ENCODE results near the gene MAK.

DNA sequence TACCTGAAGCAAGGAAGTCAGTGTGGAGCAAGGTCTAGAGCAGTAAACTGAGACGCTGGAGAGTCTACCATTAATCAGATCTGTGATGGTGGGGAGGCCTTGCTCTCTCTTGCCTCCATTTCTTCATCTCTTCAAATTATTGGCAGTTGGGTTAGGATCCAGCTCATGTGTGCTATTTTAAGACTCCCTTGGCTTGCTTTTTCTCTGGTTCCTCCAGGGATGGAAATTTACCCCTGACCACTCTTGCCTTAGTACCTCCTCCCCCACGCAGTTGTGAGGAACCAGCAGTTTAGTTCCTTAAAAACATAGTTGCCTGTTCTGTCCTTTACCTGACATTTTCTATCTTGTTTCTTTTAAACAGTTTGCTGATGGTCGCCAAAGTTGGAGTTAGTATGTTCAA is 108.1 kb downstream of the MAK start:
- TF ChIP-seq, protein P1, sequence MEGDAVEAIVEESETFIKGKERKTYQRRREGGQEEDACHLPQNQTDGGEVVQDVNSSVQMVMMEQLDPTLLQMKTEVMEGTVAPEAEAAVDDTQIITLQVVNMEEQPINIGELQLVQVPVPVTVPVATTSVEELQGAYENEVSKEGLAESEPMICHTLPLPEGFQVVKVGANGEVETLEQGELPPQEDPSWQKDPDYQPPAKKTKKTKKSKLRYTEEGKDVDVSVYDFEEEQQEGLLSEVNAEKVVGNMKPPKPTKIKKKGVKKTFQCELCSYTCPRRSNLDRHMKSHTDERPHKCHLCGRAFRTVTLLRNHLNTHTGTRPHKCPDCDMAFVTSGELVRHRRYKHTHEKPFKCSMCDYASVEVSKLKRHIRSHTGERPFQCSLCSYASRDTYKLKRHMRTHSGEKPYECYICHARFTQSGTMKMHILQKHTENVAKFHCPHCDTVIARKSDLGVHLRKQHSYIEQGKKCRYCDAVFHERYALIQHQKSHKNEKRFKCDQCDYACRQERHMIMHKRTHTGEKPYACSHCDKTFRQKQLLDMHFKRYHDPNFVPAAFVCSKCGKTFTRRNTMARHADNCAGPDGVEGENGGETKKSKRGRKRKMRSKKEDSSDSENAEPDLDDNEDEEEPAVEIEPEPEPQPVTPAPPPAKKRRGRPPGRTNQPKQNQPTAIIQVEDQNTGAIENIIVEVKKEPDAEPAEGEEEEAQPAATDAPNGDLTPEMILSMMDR (optimal IDR thresholded peaks at IDR 0.05 in 1 of 3, IDR thresholded peaks at IDR 0.05 in 1 of 3, conservative IDR thresholded peaks at IDR 0.05 in 1 of 3; ENCODE audit: extremely low read depth in 1 of 3, insufficient read depth in 2 of 3, low read length in 3 of 3): no peak
- TF ChIP-seq EZH2 (IDR thresholded peaks at IDR 0.05; ENCODE audit: low read length): no peak
